Heart left ventricle (tissue), 16 donors: ENCODE data around the gene CSF2. TPM values are rescaled to one million over a fixed set of nuclear protein-coding genes. Genes with fewer than 3 reads are reported as not detected.

Experiments used
- ATAC-seq, 4 donors: fragments of 200-7000 bp; cut with Tn5 transposase; one replicate each; pipeline ENCODE4 v1.9.1; 2020 to 2022; ENCODE audit warnings: moderate library complexity in 4 of 4, mild to moderate bottlenecking in 3 of 4, moderate number of reproducible peaks in 1 of 4
- DNase-seq, 5 donors: peaks; one replicate each; pipeline ENCODE4 v3.0.0-alpha.2; 2020
- H3K27ac ChIP-seq, 12 donors: fragments of 200-600 bp; sonication (generic) in 4 of 12; one replicate each; pipeline versions ENCODE4 v1.5.0 to v1.8.0; 2016 to 2022; ENCODE audit warnings: mild to moderate bottlenecking in 2 of 12
- H3K27me3 ChIP-seq, 9 donors: fragments of 200-600 bp; sonication (generic) in 2 of 9; one replicate each; pipeline versions ENCODE4 v1.5.1 to v1.8.0; 2016 to 2022; ENCODE audit warnings: mild to moderate bottlenecking in 3 of 9
- H3K36me3 ChIP-seq, 9 donors: fragments of 200-600 bp; sonication (generic) in 2 of 9; one replicate each; pipeline versions ENCODE4 v1.5.0 to v1.8.0; 2018 to 2022; ENCODE audit warnings: mild to moderate bottlenecking in 2 of 9
- H3K4me1 ChIP-seq, 12 donors: fragments of 200-600 bp; sonication (generic) in 4 of 12; one replicate each; pipeline versions ENCODE4 v1.5.0 to v1.8.0; 2016 to 2022; ENCODE audit warnings: mild to moderate bottlenecking in 3 of 12
- H3K4me3 ChIP-seq, 12 donors: fragments of 200-600 bp; sonication (generic) in 4 of 12; one replicate each; pipeline versions ENCODE4 v1.5.0 to v1.8.0; 2017 to 2022; ENCODE audit warnings: mild to moderate bottlenecking in 9 of 12, moderate library complexity in 4 of 12
- H3K9me3 ChIP-seq, 12 donors: fragments of 200-600 bp; sonication (generic) in 4 of 12; one replicate each; pipeline versions ENCODE4 v1.5.0 to v1.8.0; 2016 to 2022; ENCODE audit warnings: mild to moderate bottlenecking in 1 of 12
- POLR2A ChIP-seq, 2 donors: fragments of 450-650 bp; IDR thresholded peaks; one replicate each; pipeline ENCODE4 v1.6.1; 2017; ENCODE audit warnings: antibody characterized with exemption in 2 of 2, mild to moderate bottlenecking in 2 of 2, moderate library complexity in 2 of 2
- WGBS, 4 donors: extraction: QIAGEN DNeasy Blood & Tissue Kit in 2 of 4; methylation state at CpG; one replicate each; pipeline versions ENCODE4 v1.1.5 to v1.1.7; 2013 to 2018; 5-methylcytosine and 5-hydroxymethylcytosine counted together
- intact Hi-C, 10 donors: fragments of 100-400 bp; cut with DNase I; formaldehyde crosslinking; loops; one replicate each; pipeline versions ENCODE4 v1.11.1 to v1.14.2; 2022
- polyA plus RNA-seq, 2 donors: library from polyadenylated mRNA; stranded (reverse); fragments of 200-250 nt; gene quantifications; one replicate each; pipeline ENCODE4 v1.2.3, GENCODE V29; 2013
- total RNA-seq, 9 donors: library from RNA; depleted of rRNA in 2 of 9; stranded (reverse); fragments of >200 nt in 2 of 9; fragmentation: NEBNext Ultra II Directional in 3 of 9; extraction: Animal tissue kit (Norgen Biotek cat#: 25700) in 3 of 9; gene quantifications; one replicate each; pipeline versions ENCODE4 v1.1.0 to v1.2.4, GENCODE V29; 2016 to 2023
- TF ChIP-seq, protein P1 (sequence below), 12 donors: fragments of 200-600 bp; sonication (generic) in 4 of 12; IDR thresholded peaks; one replicate each; pipeline versions ENCODE4 v1.5.0 to v1.8.0; 2018 to 2022; ENCODE audit warnings: antibody characterized with exemption in 12 of 12, mild to moderate bottlenecking in 5 of 12
- donor health status: ischemic (EF 13 %, LVEDD 7.1; RV severe dilation, severe dysfunction).
- donor health status: healthy with polysubstance abuse.
- donor health status: DM: no; HTN: yes; CAD: no.
- donor health status: DM: no; HTN: no; CAD: no.
- donor health status: ischemic (EF 25% LVEDD 6.9; RV normal size, moderate dysfunction).
- donor health status: ischemic (EF 25% LVEDD 5.7; RV mildly dilated, moderate dysfunction).
- donor health status: healthy.
- donor health status: DM: yes; HTN: yes; CAD: no.
- donor health status: ischemic (EF 35%, LVEDD 5.7; RV mildly dilated, moderate dysfunction).
- donor health status: nonischemic (EF 11% LVEDD 7.7; RV severe dilation, severe dysfunction).
- donor health status: DM: yes; HTN: yes; CAD: no.
- donor health status: PGD.
- donor health status: ischemic (EF 29% LVEDD 5.4; RV normal size, mild dysfunction).
- donor health status: nonischemic (EF 23%, LVEDD 6.1; RV moderate dilation, normal function).

CSF2 gene
- total and polyA plus RNA-seq, 11 donors: 0.67 TPM; not detected in 10

DNA sequence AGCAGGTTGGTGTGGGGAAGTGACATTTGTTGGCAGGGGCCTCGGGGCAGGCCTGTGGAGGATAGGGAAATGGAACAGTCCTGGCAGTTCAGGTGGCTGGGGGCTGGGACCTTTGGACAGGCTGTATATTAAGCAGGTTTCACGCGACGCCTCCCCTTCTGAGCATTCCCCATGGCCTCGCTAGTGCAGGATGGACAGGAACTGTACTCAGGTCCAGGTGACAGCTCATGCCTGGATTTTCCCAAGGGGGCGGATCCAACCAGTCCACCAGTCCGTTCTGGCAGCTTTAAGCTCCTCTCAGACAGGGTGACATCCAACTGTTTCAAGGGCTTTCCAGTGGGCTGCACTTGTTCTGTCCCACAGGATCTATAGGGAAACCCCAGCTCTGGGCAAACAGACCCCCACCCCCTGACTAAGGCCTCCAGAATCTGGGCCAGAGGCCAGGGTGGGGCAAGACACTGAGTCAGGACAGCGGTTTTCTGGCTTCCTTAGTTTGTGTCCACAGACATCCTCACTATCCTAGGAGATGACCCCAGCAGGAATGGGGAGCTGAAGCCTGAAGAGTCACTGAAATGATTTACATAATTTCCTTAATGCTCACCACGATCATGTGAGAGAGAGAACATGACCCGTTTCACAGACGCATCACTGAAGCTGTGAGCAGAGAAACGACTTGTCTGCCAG lies 20.9 kb downstream of the CSF2 start:
- WGBS, 4 donors: 66 to 72% (median 69%) methylated on average over 8 to 12 of the region's 12 CpGs
- DNase-seq: no peak
- H3K4me3 ChIP-seq: no peak overlapping the region
- H3K36me3 ChIP-seq: no peaks in the 10 kb centered on the region
- ATAC-seq: no peak
- H3K27me3 ChIP-seq: no peaks in the 10 kb centered on the region
- intact Hi-C loops: no loop called here
- peaks cover 0 to 16% (median 0%) of the 10 kb centered on the region in 12 donors for H3K4me1 ChIP-seq
- no peak overlapping the region for H3K27ac ChIP-seq
- H3K9me3 ChIP-seq: no peaks in the 10 kb centered on the region
- TF ChIP-seq, protein P1, sequence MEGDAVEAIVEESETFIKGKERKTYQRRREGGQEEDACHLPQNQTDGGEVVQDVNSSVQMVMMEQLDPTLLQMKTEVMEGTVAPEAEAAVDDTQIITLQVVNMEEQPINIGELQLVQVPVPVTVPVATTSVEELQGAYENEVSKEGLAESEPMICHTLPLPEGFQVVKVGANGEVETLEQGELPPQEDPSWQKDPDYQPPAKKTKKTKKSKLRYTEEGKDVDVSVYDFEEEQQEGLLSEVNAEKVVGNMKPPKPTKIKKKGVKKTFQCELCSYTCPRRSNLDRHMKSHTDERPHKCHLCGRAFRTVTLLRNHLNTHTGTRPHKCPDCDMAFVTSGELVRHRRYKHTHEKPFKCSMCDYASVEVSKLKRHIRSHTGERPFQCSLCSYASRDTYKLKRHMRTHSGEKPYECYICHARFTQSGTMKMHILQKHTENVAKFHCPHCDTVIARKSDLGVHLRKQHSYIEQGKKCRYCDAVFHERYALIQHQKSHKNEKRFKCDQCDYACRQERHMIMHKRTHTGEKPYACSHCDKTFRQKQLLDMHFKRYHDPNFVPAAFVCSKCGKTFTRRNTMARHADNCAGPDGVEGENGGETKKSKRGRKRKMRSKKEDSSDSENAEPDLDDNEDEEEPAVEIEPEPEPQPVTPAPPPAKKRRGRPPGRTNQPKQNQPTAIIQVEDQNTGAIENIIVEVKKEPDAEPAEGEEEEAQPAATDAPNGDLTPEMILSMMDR (IDR thresholded peaks at IDR 0.05): no peak
- no peak for TF ChIP-seq POLR2A (IDR thresholded peaks at IDR 0.05)

DNA sequence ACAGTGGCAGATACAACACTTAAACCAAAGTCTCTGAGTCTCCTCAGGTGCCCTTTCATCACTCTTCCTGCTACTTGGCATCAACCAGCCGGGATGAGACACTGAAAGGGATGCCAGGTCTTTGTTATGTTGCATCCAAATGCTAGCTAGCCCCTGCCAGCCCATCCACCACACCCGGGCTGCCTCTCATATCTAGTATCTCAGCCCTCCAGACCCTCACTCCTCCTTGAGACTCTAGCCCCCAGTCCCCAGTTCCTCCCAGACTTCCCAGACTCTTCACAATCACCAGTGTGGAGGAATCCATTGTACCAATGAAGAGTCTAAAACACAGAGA lies 21.5 kb downstream of the CSF2 start:
- Histone ChIP-seq H3K4me1 (peaks cover 0 to 21% (median 0%) of the 10 kb centered on the region in 12 donors), H3K4me3 (no peak overlapping the region), H3K36me3 (no peaks in the 10 kb centered on the region), H3K27ac (no peak overlapping the region), H3K9me3 (no peaks in the 10 kb centered on the region), H3K27me3 (no peaks in the 10 kb centered on the region)
- WGBS, 4 donors: 78 to 95% (median 82%) methylated on average over 2 of the region's 2 CpGs
- intact Hi-C loops: no loop called here
- TF ChIP-seq, protein P1 (IDR thresholded peaks at IDR 0.05): no peak
- TF ChIP-seq POLR2A (IDR thresholded peaks at IDR 0.05): no peak
- ATAC-seq (no peak), DNase-seq (no peak)

DNA sequence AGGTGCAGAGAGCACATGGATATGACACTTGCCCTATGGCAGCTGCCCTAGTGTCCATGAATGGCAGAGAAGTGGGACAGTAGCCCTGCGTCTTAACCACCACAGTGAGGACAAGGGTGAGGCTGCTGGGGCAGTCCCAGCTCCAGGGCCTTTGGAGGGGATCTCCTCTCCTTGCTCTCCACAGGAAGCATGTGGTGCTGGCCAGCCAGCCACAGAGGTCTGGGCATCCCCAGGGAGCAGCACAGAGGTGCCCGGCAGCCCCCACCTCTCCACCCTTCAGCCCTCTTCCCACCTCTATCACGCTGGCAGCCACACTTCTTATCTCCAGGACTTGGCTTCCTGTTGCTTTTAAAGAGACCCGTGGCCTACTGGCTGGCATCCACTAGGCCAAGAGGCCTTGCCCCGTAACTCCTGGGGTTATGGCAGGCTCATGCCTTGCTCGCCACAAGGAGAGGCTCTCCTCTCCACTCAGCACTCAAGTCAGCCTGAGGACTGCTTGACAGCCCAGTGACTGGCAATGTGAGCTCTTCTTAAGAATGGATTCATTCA lies 21.9 kb downstream of the CSF2 start:
- ATAC-seq (peak; percentile 51 to 75 (median 62)), DNase-seq (peak in 1 of 5 donors; percentile 46)
- Histone ChIP-seq H3K4me1 (peaks cover 0 to 25% (median 0%) of the 10 kb centered on the region in 12 donors), H3K36me3 (no peaks in the 10 kb centered on the region), H3K27me3 (no peaks in the 10 kb centered on the region), H3K9me3 (no peaks in the 10 kb centered on the region), H3K4me3 (no peak overlapping the region), H3K27ac (no peak overlapping the region)
- TF ChIP-seq POLR2A (IDR thresholded peaks at IDR 0.05): no peak
- TF ChIP-seq, protein P1 (IDR thresholded peaks at IDR 0.05): no peak
- WGBS, 4 donors: 41 to 50% (median 45%) methylated on average over 6 of the region's 6 CpGs
- intact Hi-C loops: no loop called here

DNA sequence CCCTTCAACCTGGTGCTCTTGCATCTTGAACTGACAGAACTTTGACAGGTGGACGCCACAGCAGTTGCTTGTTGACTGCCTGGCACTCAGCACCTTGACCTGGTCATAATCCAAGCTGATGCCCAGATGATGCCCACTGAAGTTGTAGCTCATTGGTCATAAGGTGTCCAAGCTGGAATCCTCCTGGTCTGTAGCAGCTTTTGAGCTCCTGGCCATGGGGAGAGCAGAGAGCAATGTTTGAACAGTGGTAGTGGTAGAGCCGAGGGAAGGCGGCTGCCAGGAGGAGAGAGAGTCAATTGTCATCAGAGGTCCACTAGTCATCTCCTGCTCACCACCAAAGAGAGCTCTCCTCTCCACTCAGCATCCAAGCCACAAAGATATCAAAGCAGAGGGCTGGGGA lies 23.3 kb downstream of the CSF2 start:
- intact Hi-C loops: no loop called here
- ATAC-seq: no peak
- H3K36me3 ChIP-seq: no peaks in the 10 kb centered on the region
- WGBS, 4 donors: 90 to 98% (median 95%) methylated on average over 3 of the region's 3 CpGs
- H3K9me3 ChIP-seq: no peaks in the 10 kb centered on the region
- H3K27ac ChIP-seq: no peak overlapping the region
- no peak for TF ChIP-seq POLR2A (IDR thresholded peaks at IDR 0.05)
- TF ChIP-seq, protein P1 (IDR thresholded peaks at IDR 0.05): no peak
- peaks cover 0 to 32% (median 0%) of the 10 kb centered on the region in 12 donors for H3K4me1 ChIP-seq
- H3K4me3 ChIP-seq: no peak overlapping the region
- no peak for DNase-seq
- H3K27me3 ChIP-seq: no peaks in the 10 kb centered on the region
